ENCODE results near the gene ZNF488.

The ZNF488 gene

GRCh38 chr10:47348138-47348651 lies 35.9 kb downstream of the ZNF488 start, which contains the start of gene RBP3:
Gene RBP3 (plus strand): TSS chr10:47348363. CDS start chr10:47348485, 122 bp downstream.
- no peak for DNase-seq

GRCh38 chr10:47347303-47347675 lies 36.8 kb downstream of the ZNF488 start:
- DNase-seq: no peak

GRCh38 chr10:47346581-47347302 lies 37.4 kb downstream of the ZNF488 start:
- DNase-seq: no peak

- no peak for DNase-seq
Observed at GRCh38 chr10:47344996-47345870, 38.9 kb downstream of the ZNF488 start.

GRCh38 chr10:47340608-47341170 lies 43.4 kb downstream of the ZNF488 start:
- DNase-seq: no peak

- DNase-seq: no peak
Observed at GRCh38 chr10:47339759-47340607, 44.1 kb downstream of the ZNF488 start.

- no peak for DNase-seq
Observed at GRCh38 chr10:47339186-47339735, 44.8 kb downstream of the ZNF488 start.

- no peak for DNase-seq
Observed at GRCh38 chr10:47337310-47337709, 46.8 kb downstream of the ZNF488 start.

- no peak for DNase-seq
Observed at GRCh38 chr10:47336387-47337134, 47.5 kb downstream of the ZNF488 start.

GRCh38 chr10:47335906-47336305 lies 48.2 kb downstream of the ZNF488 start:
- DNase-seq: no peak

- no peak for DNase-seq
Observed at GRCh38 chr10:47334466-47335295, 49.4 kb downstream of the ZNF488 start.

GRCh38 chr10:47333532-47333931 lies 50.6 kb downstream of the ZNF488 start:
- DNase-seq: no peak

- no peak for DNase-seq
Observed at GRCh38 chr10:47332946-47333345, 51.1 kb downstream of the ZNF488 start.

- DNase-seq: no peak
Observed at GRCh38 chr10:47332371-47332770, 51.7 kb downstream of the ZNF488 start.

GRCh38 chr10:47331954-47332353 lies 52.1 kb downstream of the ZNF488 start:
- DNase-seq: no peak

- DNase-seq: no peak
Observed at GRCh38 chr10:47331491-47331890, 52.6 kb downstream of the ZNF488 start.

GRCh38 chr10:47330804-47331203 lies 53.3 kb downstream of the ZNF488 start:
- no peak for DNase-seq

GRCh38 chr10:47330366-47330765 lies 53.7 kb downstream of the ZNF488 start:
- DNase-seq: no peak

GRCh38 chr10:47329855-47330254 lies 54.2 kb downstream of the ZNF488 start:
- no peak for DNase-seq

- no peak for DNase-seq
Observed at GRCh38 chr10:47326927-47327330, 57.2 kb downstream of the ZNF488 start.
